GM19468 (cell line): Measurements from ENCODE around the gene PLA1A.
"Not testable (repeated sequence)": the region's sequence is repeated elsewhere in the genome, so short reads cannot be mapped to it uniquely, and the experiment has no call there.

Experiments used
- ATAC-seq: cut with Tn5 transposase; IDR thresholded peaks from one replicate; pipeline ENCODE4 v1.9.1; 2021; ENCODE audit warnings: mild to moderate bottlenecking, moderate library complexity, moderate number of reproducible peaks; ENCODE audit not compliant: unreplicated experiment; ENCODE audit errors: extremely low read depth

The PLA1A gene

GRCh38 chr3:119597548-119598288 is at the start of gene PLA1A:
PLA1A (plus strand) TSS chr3:119597885; CDS start chr3:119597914, 29 bp downstream.
- ATAC-seq: no peak

- no peak for ATAC-seq
These were observed 49.3 kb upstream of the PLA1A start for GRCh38 chr3:119548341-119548740.

- ATAC-seq: no peak
These were observed 47.3 kb upstream of the PLA1A start for GRCh38 chr3:119550192-119550910.

- no peak for ATAC-seq
These were observed 46.1 kb upstream of the PLA1A start for GRCh38 chr3:119551598-119551997.

- ATAC-seq: not testable (repeated sequence)
These were observed 44.8 kb upstream of the PLA1A start for GRCh38 chr3:119552928-119553327.

- no peak for ATAC-seq
These were observed 43.8 kb upstream of the PLA1A start for GRCh38 chr3:119553823-119554415.

- ATAC-seq: no peak
These were observed 42.4 kb upstream of the PLA1A start for GRCh38 chr3:119555309-119555735.

GRCh38 chr3:119555929-119556328 is 41.8 kb upstream of the PLA1A start:
- ATAC-seq: no peak

- no peak for ATAC-seq
These were observed 40.4 kb upstream of the PLA1A start for GRCh38 chr3:119557192-119557876.

GRCh38 chr3:119557877-119558269 is 39.8 kb upstream of the PLA1A start:
- ATAC-seq: no peak

- ATAC-seq: no peak
These were observed 38.9 kb upstream of the PLA1A start for GRCh38 chr3:119558626-119559317.

- peak; percentile 49 for ATAC-seq
These were observed 38.2 kb upstream of the PLA1A start, which contains the start of gene CD80 for GRCh38 chr3:119559441-119559963. CD80 (minus strand) TSS chr3:119559614; CDS start chr3:119557728, 1,886 bp downstream.

- ATAC-seq: no peak
These were observed 37.5 kb upstream of the PLA1A start for GRCh38 chr3:119560160-119560559.

- ATAC-seq: peak; percentile 73
These were observed 35.3 kb upstream of the PLA1A start for GRCh38 chr3:119562307-119562961.

GRCh38 chr3:119563334-119563733 is 34.4 kb upstream of the PLA1A start:
- not testable (repeated sequence) for ATAC-seq

GRCh38 chr3:119569156-119569555 is 28.5 kb upstream of the PLA1A start:
- ATAC-seq: no peak

GRCh38 chr3:119570229-119570628 is 27.5 kb upstream of the PLA1A start:
- no peak for ATAC-seq

GRCh38 chr3:119571230-119571629 is 26.5 kb upstream of the PLA1A start:
- ATAC-seq: no peak

GRCh38 chr3:119571688-119572087 is 26.0 kb upstream of the PLA1A start:
- no peak for ATAC-seq
